Lower lobe of right lung (tissue), 2 donors: Measurements from ENCODE around the gene ABLIM3. TPM values are rescaled to one million over a fixed set of nuclear protein-coding genes. Genes with fewer than 3 reads are reported as not detected.

ENCODE experiments used
- ATAC-seq, 2 donors: fragments of 200-7000 bp; cut with Tn5 transposase; one replicate each; pipeline ENCODE4 v1.9.1; 2020 to 2022; ENCODE audit warnings: mild to moderate bottlenecking in 2 of 2, moderate library complexity in 2 of 2
- DNase-seq: peaks from one replicate; pipeline ENCODE4 v3.0.0-alpha.2; 2020
- H3K27ac ChIP-seq: fragments of 200-600 bp; one replicate; pipeline ENCODE4 v1.8.0; 2022
- H3K27me3 ChIP-seq: fragments of 200-600 bp; one replicate; pipeline ENCODE4 v1.8.0; 2022; ENCODE audit warnings: low read depth
- H3K36me3 ChIP-seq: fragments of 200-600 bp; one replicate; pipeline ENCODE4 v1.8.0; 2022; ENCODE audit warnings: mild to moderate bottlenecking
- H3K4me1 ChIP-seq: fragments of 200-600 bp; one replicate; pipeline ENCODE4 v1.8.0; 2022
- H3K4me3 ChIP-seq: fragments of 200-600 bp; one replicate; pipeline ENCODE4 v1.8.0; 2022; ENCODE audit warnings: mild to moderate bottlenecking
- H3K9me3 ChIP-seq: fragments of 200-600 bp; one replicate; pipeline ENCODE4 v1.8.0; 2022
- CTCF ChIP-seq: fragments of 200-600 bp; IDR thresholded peaks from one replicate; pipeline ENCODE4 v1.8.0; 2022; ENCODE audit warnings: antibody characterized with exemption, mild to moderate bottlenecking
- intact Hi-C: fragments of 100-400 bp; cut with DNase I; formaldehyde crosslinking; loops from one replicate; pipeline ENCODE4 v1.11.0; 2022
- total RNA-seq: library from RNA; stranded (reverse); fragmentation: NEBNext Ultra II Directional; extraction: Animal tissue kit (Norgen Biotek cat#: 25700); gene quantifications from one replicate; pipeline ENCODE4 v1.2.1, GENCODE V29; 2021
- donor health status: DM: no; HTN: yes; CAD: no; lungs with severe emphysema.

The ABLIM3 gene
- total RNA-seq, 1 donor from 2014 or later = 26.7 TPM

- no peaks in the 10 kb centered on the region for H3K36me3 ChIP-seq
- H3K9me3 ChIP-seq = no peaks in the 10 kb centered on the region
- peaks cover 17% of the 10 kb centered on the region for H3K4me1 ChIP-seq
- TF ChIP-seq CTCF = no peak
- H3K4me3 ChIP-seq = no peak overlapping the region
- DNase-seq = no peak
- no peak overlapping the region for H3K27ac ChIP-seq
- ATAC-seq = peak; percentile 71 to 84
- intact Hi-C loops = loop anchor here (10.0 kb wide), 1 partner anchor 91 kb away; no protein-coding TSS in a partner anchor
- H3K27me3 ChIP-seq = no peaks in the 10 kb centered on the region
These were observed 7.2 kb upstream of the ABLIM3 start for GRCh38 chr5:149133795-149134777.

- peaks cover 17% of the 10 kb centered on the region for H3K4me1 ChIP-seq
- TF ChIP-seq CTCF = no peak
- intact Hi-C loops = loop anchor here (10.0 kb wide), 1 partner anchor 90 kb away; no protein-coding TSS in a partner anchor
- DNase-seq (no peak), ATAC-seq (no peak)
- no peak overlapping the region for H3K4me3 ChIP-seq
- no peaks in the 10 kb centered on the region for H3K9me3 ChIP-seq
- H3K27ac ChIP-seq = no peak overlapping the region
- no peaks in the 10 kb centered on the region for H3K27me3 ChIP-seq
- H3K36me3 ChIP-seq = no peaks in the 10 kb centered on the region
These were observed 6.4 kb upstream of the ABLIM3 start for GRCh38 chr5:149134778-149135500.

- intact Hi-C loops = loop anchor here (10.0 kb wide), 1 partner anchor 89 kb away; no protein-coding TSS in a partner anchor
- H3K27ac ChIP-seq = no peak overlapping the region
- no peak for TF ChIP-seq CTCF
- no peaks in the 10 kb centered on the region for H3K36me3 ChIP-seq
- H3K27me3 ChIP-seq = no peaks in the 10 kb centered on the region
- DNase-seq (no peak), ATAC-seq (peak; percentile 64 to 71)
- H3K9me3 ChIP-seq = no peaks in the 10 kb centered on the region
- H3K4me3 ChIP-seq = no peak overlapping the region
- H3K4me1 ChIP-seq = peaks cover 12% of the 10 kb centered on the region
These were observed 5.6 kb upstream of the ABLIM3 start for GRCh38 chr5:149135536-149136201.

- Histone ChIP-seq H3K9me3 (no peaks in the 10 kb centered on the region), H3K27me3 (no peaks in the 10 kb centered on the region), H3K4me3 (no peak overlapping the region), H3K27ac (no peak overlapping the region), H3K4me1 (peaks cover 29% of the 10 kb centered on the region), H3K36me3 (no peaks in the 10 kb centered on the region)
- no peak for DNase-seq
- intact Hi-C loops = loop anchor here (10.0 kb wide), 1 partner anchor 86 kb away; no protein-coding TSS in a partner anchor
- no peak for TF ChIP-seq CTCF
- no peak for ATAC-seq
These were observed 2.9 kb upstream of the ABLIM3 start for GRCh38 chr5:149138182-149138923.
